Ovary (tissue), 3 donors: ENCODE data around the gene SPACDR.

ENCODE experiments used
- EP300 ChIP-seq: sonication (generic); formaldehyde crosslinking; IDR thresholded peaks from one replicate; pipeline ENCODE4 v1.6.1; 2017; ENCODE audit warnings: antibody characterized with exemption
- TF ChIP-seq, protein P1 (sequence below), 3 donors: fragments of 450-650 bp in 2 of 3; fragments of 200-600 bp in 1 of 3; IDR thresholded peaks; one replicate each; pipeline versions ENCODE4 v1.5.1 to v1.8.0; 2016 to 2022; ENCODE audit warnings: antibody characterized with exemption in 3 of 3, mild to moderate bottlenecking in 1 of 3
- donor health status: DM: no; HTN: no; CAD: no.

DNA sequence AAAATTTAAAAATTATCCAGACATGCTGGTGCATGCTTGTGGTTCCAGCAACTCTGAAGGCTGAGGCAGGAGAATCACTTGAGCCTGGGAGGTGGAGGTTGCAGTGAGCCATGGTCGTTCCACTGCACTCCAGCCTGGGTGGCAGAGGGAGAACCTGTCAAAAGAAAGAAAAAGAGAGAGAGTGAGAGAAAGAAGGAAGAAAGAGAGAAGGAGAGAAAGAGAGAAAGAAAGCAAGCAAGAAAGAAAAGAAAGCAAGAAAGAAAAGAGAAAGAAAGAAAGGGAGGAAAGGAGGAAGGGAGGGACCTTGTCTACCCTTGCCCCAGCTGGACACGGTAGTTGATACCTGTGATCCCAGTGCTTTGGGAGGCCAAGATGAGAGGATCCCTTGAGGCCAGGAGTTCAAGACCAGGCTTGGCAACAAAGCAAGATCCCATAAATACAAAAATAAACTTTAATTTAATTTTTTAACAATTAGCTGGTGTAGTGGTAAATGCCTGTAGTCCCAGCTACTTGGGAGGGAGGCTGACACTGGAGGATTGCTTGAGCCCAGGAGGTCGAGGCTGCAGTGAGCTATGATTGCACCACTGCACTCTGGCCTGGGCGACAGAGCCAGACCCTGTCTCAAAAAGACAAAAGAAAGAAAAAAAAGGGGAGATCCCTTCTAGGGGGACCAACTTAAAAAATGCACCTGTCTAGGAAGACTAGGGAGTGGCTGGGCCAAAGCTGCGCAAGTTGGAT is 28.8 kb upstream of the SPACDR start:
- TF ChIP-seq, protein P1, sequence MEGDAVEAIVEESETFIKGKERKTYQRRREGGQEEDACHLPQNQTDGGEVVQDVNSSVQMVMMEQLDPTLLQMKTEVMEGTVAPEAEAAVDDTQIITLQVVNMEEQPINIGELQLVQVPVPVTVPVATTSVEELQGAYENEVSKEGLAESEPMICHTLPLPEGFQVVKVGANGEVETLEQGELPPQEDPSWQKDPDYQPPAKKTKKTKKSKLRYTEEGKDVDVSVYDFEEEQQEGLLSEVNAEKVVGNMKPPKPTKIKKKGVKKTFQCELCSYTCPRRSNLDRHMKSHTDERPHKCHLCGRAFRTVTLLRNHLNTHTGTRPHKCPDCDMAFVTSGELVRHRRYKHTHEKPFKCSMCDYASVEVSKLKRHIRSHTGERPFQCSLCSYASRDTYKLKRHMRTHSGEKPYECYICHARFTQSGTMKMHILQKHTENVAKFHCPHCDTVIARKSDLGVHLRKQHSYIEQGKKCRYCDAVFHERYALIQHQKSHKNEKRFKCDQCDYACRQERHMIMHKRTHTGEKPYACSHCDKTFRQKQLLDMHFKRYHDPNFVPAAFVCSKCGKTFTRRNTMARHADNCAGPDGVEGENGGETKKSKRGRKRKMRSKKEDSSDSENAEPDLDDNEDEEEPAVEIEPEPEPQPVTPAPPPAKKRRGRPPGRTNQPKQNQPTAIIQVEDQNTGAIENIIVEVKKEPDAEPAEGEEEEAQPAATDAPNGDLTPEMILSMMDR (IDR thresholded peaks at IDR 0.05): no peak
- TF ChIP-seq EP300: no peak
